ENCODE measurements around the gene AFF4.

- TF ChIP-seq, protein P1, sequence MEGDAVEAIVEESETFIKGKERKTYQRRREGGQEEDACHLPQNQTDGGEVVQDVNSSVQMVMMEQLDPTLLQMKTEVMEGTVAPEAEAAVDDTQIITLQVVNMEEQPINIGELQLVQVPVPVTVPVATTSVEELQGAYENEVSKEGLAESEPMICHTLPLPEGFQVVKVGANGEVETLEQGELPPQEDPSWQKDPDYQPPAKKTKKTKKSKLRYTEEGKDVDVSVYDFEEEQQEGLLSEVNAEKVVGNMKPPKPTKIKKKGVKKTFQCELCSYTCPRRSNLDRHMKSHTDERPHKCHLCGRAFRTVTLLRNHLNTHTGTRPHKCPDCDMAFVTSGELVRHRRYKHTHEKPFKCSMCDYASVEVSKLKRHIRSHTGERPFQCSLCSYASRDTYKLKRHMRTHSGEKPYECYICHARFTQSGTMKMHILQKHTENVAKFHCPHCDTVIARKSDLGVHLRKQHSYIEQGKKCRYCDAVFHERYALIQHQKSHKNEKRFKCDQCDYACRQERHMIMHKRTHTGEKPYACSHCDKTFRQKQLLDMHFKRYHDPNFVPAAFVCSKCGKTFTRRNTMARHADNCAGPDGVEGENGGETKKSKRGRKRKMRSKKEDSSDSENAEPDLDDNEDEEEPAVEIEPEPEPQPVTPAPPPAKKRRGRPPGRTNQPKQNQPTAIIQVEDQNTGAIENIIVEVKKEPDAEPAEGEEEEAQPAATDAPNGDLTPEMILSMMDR (IDR thresholded peaks at IDR 0.05; ENCODE audit: poor library complexity) = no peak
- no peak for TF ChIP-seq EZH2 (IDR thresholded peaks at IDR 0.05; ENCODE audit: borderline replicate concordance)
Measured at GRCh38 chr5:132834057-132834456, 129.4 kb downstream of the AFF4 start.
